ENCODE data around the gene PBRM1. TPM values are rescaled to one million over a fixed set of nuclear protein-coding genes. Genes with fewer than 3 reads are reported as not detected.
A peak's percentile ranks its signal among the peaks of the same experiment; 100 is the strongest.

The PBRM1 gene
- total RNA-seq, 2 donors from 2014 or later = 73.4 to 78.5 TPM

DNA sequence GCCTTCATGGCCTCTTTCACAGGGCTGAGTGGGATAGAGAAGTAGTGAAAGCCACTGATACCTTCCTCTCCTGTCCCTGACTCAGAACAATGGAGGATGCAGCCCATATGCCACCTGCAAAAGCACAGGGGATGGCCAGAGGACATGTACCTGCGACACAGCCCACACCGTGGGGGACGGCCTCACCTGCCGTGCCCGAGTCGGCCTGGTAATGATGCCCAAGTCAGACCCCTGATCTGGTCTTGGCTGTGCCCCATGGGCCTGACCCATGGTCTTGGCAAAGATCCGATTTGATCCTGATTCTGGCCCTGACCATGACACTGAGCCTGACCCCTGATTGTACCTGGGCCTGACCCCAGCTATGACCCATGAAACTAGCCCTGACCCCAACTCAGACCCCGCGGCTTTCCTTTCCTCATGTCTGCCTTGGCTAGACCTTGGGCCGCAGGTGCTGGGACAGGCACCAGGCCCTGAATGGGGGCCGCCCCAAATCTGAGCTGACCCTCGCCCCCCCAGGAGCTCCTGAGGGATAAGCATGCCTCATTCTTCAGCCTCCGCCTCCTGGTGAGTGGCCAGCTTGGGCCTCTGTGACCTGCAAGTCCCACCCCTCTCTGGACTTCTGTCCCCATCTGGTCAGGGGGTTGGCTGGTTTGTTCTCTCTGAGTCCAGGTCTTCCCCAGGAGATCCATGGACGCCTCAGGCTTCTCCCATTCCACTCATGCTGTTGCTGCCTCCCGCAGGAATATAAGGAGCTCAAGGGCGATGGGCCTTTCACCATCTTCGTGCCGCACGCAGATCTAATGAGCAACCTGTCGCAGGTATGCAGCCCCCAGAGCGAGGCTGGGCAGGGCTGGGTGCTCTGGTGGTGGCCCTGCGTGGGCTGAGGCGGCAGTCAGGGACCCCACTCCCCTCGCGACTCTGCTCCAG, 167.7 kb downstream of the PBRM1 start:
- TF ChIP-seq, protein P1, sequence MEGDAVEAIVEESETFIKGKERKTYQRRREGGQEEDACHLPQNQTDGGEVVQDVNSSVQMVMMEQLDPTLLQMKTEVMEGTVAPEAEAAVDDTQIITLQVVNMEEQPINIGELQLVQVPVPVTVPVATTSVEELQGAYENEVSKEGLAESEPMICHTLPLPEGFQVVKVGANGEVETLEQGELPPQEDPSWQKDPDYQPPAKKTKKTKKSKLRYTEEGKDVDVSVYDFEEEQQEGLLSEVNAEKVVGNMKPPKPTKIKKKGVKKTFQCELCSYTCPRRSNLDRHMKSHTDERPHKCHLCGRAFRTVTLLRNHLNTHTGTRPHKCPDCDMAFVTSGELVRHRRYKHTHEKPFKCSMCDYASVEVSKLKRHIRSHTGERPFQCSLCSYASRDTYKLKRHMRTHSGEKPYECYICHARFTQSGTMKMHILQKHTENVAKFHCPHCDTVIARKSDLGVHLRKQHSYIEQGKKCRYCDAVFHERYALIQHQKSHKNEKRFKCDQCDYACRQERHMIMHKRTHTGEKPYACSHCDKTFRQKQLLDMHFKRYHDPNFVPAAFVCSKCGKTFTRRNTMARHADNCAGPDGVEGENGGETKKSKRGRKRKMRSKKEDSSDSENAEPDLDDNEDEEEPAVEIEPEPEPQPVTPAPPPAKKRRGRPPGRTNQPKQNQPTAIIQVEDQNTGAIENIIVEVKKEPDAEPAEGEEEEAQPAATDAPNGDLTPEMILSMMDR (conservative IDR thresholded peaks at IDR 0.05) = no peak
- Histone ChIP-seq H3K4me1 (ENCODE audit: control insufficient read depth, insufficient read depth, low read length) (no peaks in the 10 kb centered on the region), H3K4me3 (ENCODE audit: low read length) (no peak overlapping the region), H3K27ac (ENCODE audit: low read depth, low read length) (no peak overlapping the region), H3K9me3 (ENCODE audit: control insufficient read depth, low read length) (no peaks in the 10 kb centered on the region), H3K27me3 (ENCODE audit: control insufficient read depth, insufficient read depth, low read length, poor library complexity, severe bottlenecking) (no peaks in the 10 kb centered on the region), H3K36me3 (ENCODE audit: control insufficient read depth, insufficient read depth, low read length) (no peaks in the 10 kb centered on the region), H3K9ac (ENCODE audit: extremely low read depth, low read length, poor library complexity, severe bottlenecking) (no peak overlapping the region)
- Mint-ChIP-seq H3K9me3 (no peaks in the 10 kb centered on the region), H3K4me3 (peak overlapping the region; percentile 33), H3K36me3 (ENCODE audit: low read depth) (no peaks in the 10 kb centered on the region), H3K27ac (no peak overlapping the region), H3K4me1 (no peaks in the 10 kb centered on the region), H3K27me3 (ENCODE audit: insufficient read depth) (peaks cover 8% of the 10 kb centered on the region)
- WGBS, 2 experiments (ENCODE audit: insufficient coverage in 1 of 2, insufficient read length in 1 of 2) = 89 to 92% methylated on average over 12 to 25 of the region's 25 CpGs
- DNase-seq = no peak

DNA sequence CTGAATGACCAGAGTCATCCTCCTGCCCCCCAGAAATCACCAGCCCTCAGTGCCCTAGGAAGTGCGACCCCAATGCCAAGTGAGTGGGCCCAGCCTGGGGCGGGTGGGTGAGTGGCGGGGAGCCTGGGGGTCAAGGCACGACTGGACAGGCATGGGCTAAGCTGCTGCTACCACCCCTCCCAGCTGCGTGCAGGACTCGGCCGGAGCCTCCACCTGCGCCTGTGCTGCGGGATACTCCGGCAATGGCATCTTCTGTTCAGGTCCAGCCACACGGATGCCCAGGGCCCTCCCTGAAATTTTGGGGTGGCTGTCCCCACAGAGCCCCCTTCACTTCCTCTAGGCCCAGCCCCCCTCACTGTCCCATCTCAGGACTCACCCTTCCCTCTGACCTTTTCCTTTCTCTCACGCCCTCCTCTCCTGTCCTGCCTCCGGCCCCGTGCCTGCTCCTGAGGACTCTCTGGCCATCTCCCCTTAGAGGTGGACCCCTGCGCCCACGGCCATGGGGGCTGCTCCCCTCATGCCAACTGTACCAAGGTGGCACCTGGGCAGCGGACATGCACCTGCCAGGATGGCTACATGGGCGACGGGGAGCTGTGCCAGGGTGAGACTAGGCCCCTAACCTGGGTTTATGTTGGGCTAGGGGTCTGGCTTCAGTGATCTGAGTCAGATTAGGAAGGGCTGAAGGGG, 169.1 kb downstream of the PBRM1 start:
- Mint-ChIP-seq H3K27me3 (ENCODE audit: insufficient read depth) (peaks cover 8% of the 10 kb centered on the region), H3K4me1 (no peaks in the 10 kb centered on the region), H3K4me3 (no peak overlapping the region), H3K9me3 (no peaks in the 10 kb centered on the region), H3K36me3 (ENCODE audit: low read depth) (no peaks in the 10 kb centered on the region), H3K27ac (no peak overlapping the region)
- Histone ChIP-seq H3K27me3 (ENCODE audit: control insufficient read depth, insufficient read depth, low read length, poor library complexity, severe bottlenecking) (no peaks in the 10 kb centered on the region), H3K36me3 (ENCODE audit: control insufficient read depth, insufficient read depth, low read length) (no peaks in the 10 kb centered on the region), H3K9me3 (ENCODE audit: control insufficient read depth, low read length) (no peaks in the 10 kb centered on the region), H3K9ac (ENCODE audit: extremely low read depth, low read length, poor library complexity, severe bottlenecking) (no peak overlapping the region), H3K4me1 (ENCODE audit: control insufficient read depth, insufficient read depth, low read length) (no peaks in the 10 kb centered on the region), H3K27ac (ENCODE audit: low read depth, low read length) (no peak overlapping the region), H3K4me3 (ENCODE audit: low read length) (no peak overlapping the region)
- DNase-seq = no peak
- WGBS, 2 experiments (ENCODE audit: insufficient coverage in 1 of 2, insufficient read length in 1 of 2) = 92% methylated on average over 12 to 19 of the region's 19 CpGs
- TF ChIP-seq, protein P1 (conservative IDR thresholded peaks at IDR 0.05) = no peak

DNA sequence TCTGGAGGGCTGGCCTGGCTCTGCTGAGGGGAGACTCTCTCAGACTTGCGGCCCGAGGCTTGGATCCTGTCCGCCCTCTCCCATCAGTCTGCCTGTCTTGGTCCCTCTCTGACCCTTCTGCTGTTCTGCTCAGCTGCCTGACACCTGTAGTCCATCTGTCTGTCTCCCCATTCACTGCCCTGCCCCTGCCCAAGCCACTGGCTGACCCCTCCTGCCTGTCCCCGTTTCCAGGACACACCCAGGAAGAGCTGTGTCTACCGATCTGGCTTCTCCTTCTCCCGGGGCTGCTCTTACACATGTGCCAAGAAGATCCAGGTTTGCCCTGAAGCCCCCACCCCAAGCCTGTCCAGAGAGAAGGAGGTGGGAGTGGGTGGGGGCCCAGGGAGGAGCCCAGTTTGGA, 170.5 kb downstream of the PBRM1 start:
- no peak overlapping the region for H3K4me3 ChIP-seq (ENCODE audit: low read length)
- no peaks in the 10 kb centered on the region for H3K9me3 Mint-ChIP-seq
- H3K27ac Mint-ChIP-seq = no peak overlapping the region
- no peaks in the 10 kb centered on the region for H3K4me1 ChIP-seq (ENCODE audit: control insufficient read depth, insufficient read depth, low read length)
- H3K9me3 ChIP-seq (ENCODE audit: control insufficient read depth, low read length) = no peaks in the 10 kb centered on the region
- peaks cover 8% of the 10 kb centered on the region for H3K27me3 Mint-ChIP-seq (ENCODE audit: insufficient read depth)
- no peaks in the 10 kb centered on the region for H3K4me1 Mint-ChIP-seq
- no peak overlapping the region for H3K4me3 Mint-ChIP-seq
- H3K36me3 Mint-ChIP-seq (ENCODE audit: low read depth) = no peaks in the 10 kb centered on the region
- DNase-seq = no peak
- no peak overlapping the region for H3K27ac ChIP-seq (ENCODE audit: low read depth, low read length)
- H3K36me3 ChIP-seq (ENCODE audit: control insufficient read depth, insufficient read depth, low read length) = no peaks in the 10 kb centered on the region
- TF ChIP-seq, protein P1 (conservative IDR thresholded peaks at IDR 0.05) = no peak
- no peak overlapping the region for H3K9ac ChIP-seq (ENCODE audit: extremely low read depth, low read length, poor library complexity, severe bottlenecking)
- 88% methylated on average over 6 of the region's 6 CpGs; no CpG with 5 or more reads in 1 of the 2 experiments for WGBS, 2 experiments (ENCODE audit: insufficient coverage in 1 of 2, insufficient read length in 1 of 2)
- no peaks in the 10 kb centered on the region for H3K27me3 ChIP-seq (ENCODE audit: control insufficient read depth, insufficient read depth, low read length, poor library complexity, severe bottlenecking)

All from endodermal cell (in vitro differentiated cells).